Epithelial cell of esophagus (primary cell): ENCODE data around the gene SLC39A8.

Source experiments
- DNase-seq: peaks from one replicate; pipeline ENCODE4 v3.0.0; 2010; ENCODE audit warnings: low read depth
- H3K4me3 ChIP-seq: 2 replicates; pipeline ENCODE4 v1.5.1; 2011; ENCODE audit warnings: mild to moderate bottlenecking, low read length, control low read depth
- TF ChIP-seq, protein P1 (sequence below): IDR thresholded peaks from 2 replicates; pipeline ENCODE4 v1.5.1; 2011; ENCODE audit warnings: low read depth, mild to moderate bottlenecking, low read length, control low read depth, inconsistent platforms; ENCODE audit not compliant: insufficient read depth; ENCODE audit errors: missing control alignments

SLC39A8 gene

DNA sequence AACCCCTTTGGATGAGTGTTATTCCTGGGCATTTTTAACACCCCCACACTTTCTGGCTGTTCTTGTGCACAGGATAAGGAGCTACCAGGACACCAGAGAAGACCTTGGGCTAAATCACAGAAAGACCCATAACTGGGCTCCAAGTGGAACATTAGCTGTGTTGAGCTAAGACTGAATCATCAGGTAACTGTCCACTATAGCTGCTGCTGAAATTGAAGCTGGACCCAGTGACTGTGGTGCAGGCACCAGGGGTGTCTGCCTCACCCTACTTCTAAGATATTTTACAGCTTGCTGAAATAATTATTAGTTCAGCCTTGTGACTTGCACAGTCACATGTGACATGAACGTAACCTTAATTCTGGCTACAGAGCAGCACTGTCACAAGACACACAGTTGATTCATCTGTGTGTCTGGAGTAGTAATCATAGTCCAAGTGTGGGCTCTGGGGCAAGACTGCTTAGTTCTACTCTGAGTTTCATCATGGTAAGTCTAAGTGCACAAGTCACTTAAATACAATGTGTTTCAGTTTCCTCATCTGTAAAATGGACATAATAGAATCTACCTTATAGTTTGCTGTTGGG, 127.4 kb downstream of the SLC39A8 start:
- peak; percentile 12 for DNase-seq
- no peak overlapping the region for H3K4me3 ChIP-seq
- TF ChIP-seq, protein P1, sequence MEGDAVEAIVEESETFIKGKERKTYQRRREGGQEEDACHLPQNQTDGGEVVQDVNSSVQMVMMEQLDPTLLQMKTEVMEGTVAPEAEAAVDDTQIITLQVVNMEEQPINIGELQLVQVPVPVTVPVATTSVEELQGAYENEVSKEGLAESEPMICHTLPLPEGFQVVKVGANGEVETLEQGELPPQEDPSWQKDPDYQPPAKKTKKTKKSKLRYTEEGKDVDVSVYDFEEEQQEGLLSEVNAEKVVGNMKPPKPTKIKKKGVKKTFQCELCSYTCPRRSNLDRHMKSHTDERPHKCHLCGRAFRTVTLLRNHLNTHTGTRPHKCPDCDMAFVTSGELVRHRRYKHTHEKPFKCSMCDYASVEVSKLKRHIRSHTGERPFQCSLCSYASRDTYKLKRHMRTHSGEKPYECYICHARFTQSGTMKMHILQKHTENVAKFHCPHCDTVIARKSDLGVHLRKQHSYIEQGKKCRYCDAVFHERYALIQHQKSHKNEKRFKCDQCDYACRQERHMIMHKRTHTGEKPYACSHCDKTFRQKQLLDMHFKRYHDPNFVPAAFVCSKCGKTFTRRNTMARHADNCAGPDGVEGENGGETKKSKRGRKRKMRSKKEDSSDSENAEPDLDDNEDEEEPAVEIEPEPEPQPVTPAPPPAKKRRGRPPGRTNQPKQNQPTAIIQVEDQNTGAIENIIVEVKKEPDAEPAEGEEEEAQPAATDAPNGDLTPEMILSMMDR: no peak

DNA sequence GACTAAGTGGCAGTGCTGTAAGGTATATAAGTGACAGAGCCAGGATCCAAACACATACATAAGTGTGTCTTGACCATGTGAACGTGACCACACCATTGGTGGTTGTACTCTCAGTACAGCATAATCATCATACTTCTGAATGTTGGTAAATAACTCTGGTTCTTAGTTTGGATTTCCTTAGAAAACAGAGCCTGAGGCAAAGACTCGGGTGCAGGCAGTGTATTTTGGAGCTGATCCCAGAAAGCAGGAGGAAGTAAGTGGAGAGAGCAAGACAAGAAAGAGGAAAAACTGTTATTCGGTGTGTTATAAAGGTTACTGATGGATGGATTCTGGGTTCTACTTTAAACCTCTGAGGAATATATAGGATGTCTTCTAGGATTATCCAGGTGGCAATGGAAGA, 127.9 kb downstream of the SLC39A8 start:
- TF ChIP-seq, protein P1: no peak
- peak; percentile 50 for DNase-seq

DNA sequence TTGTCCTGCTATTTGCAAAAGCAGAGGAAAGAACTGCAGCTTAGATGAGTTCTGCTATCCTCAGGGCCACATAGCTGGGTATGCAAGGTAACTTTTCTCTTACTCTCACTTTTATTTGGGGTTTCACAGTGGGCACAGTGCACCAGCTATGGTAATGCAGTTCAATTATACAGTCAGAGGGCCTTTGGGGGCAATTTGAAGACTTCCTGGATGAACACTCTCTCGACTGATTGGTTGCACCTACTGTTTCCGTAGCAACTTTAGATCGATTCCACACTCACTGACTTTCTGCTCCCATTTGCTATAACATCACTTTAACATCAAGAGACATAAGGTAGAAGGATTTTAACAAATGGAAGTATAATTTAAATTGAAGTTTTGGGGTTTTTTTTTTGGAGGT, 128.6 kb downstream of the SLC39A8 start:
- TF ChIP-seq, protein P1: no peak
- H3K4me3 ChIP-seq: no peak overlapping the region
- no peak for DNase-seq

More for the DNA sequence above, 127.9 kb downstream of the SLC39A8 start:
- H3K4me3 ChIP-seq: no peak overlapping the region

DNA sequence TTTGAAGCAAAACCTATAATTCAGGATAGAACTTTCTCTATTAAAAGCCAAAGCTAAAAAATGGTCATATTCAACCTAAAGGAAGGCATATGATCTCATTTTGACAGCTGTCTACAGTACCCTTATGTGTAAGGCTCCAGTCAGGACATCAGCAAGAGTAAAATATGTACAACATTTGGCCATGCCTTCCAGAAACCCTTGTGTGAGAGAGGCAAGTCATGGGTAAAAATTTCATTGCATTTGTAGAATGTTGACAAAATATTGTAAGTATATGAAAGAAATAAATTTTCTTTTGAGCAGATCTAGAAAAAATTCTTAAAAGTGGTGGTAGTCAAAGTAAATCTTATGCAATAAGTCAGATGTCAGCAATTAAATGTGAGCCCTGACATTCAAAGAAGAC, 132.3 kb downstream of the SLC39A8 start:
- TF ChIP-seq, protein P1: no peak
- no peak overlapping the region for H3K4me3 ChIP-seq
- DNase-seq: no peak
